Measurements from ENCODE around the gene RBL1. TPM values are rescaled to one million over a fixed set of nuclear protein-coding genes. Genes with fewer than 3 reads are reported as not detected.
"Not testable (repeated sequence)": the region's sequence is repeated elsewhere in the genome, so short reads cannot be mapped to it uniquely, and the experiment has no call there.

RBL1 gene
- total and polyA plus RNA-seq, 2 of the 4 experiments (the other 2 are of a cell fraction) = 3.3 to 7.5 TPM

DNA sequence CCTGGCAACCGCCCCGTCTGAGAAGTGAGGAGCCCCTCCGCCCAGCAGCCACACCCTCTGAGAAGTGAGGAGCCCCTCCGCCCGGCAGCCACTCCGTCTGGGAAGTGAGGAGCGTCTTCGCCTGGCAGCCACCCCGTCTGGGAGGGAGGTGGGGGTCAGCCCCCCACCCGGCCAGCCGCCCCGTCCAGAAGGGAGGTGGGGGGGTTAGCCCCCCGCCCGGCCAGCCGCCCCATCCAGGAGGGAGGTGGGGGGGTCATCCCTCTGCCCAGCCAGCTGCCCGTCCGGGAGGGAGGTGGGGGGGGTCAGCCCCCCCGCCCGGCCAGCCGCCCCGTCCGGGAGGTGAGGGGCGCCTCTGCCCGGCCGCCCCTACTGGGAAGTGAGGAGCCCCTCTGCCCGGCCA, 95.6 kb downstream of the RBL1 start:
- H2AFZ ChIP-seq (replicated peaks; ENCODE audit: low read length, poor library complexity); intact Hi-C loops (cut with micrococcal nuclease); H3K27ac ChIP-seq (ENCODE audit: insufficient read depth, low read length); H3K4me1 ChIP-seq (ENCODE audit: control insufficient read depth, insufficient read depth, low read length); H2AK9ac ChIP-seq (replicated peaks; ENCODE audit: low read depth, low read length, poor library complexity); BruUV-seq (replicated peaks); H3K9me3 ChIP-seq (ENCODE audit: control insufficient read depth, insufficient read depth, low read length); H3K36me3 ChIP-seq (ENCODE audit: control insufficient read depth, insufficient read depth, low read length); in situ Hi-C loops (cut with MboI; ENCODE audit: low sequenced_read_pairs); dilution Hi-C loops (cut with HindIII; ENCODE audit: low sequenced_read_pairs, unreplicated experiment); H3K9me1 ChIP-seq (ENCODE audit: insufficient read depth, low read length); H3K56ac ChIP-seq (ENCODE audit: extremely low read depth, insufficient read depth, low read length); H2BK5ac ChIP-seq (ENCODE audit: low read depth, low read length, poor library complexity, severe bottlenecking); H4K8ac ChIP-seq (ENCODE audit: low read depth in 2 of 2, low read length in 2 of 2); H3K23ac ChIP-seq (ENCODE audit: low read depth, low read length); H3K9ac ChIP-seq (ENCODE audit: low read depth, low read length); H3K27me3 ChIP-seq (ENCODE audit: control insufficient read depth, insufficient read depth, low read length); H4K91ac ChIP-seq (ENCODE audit: insufficient read depth, low read depth, low read length); H3K4me3 ChIP-seq (ENCODE audit: insufficient read depth, low read depth, low read length); H2AK5ac ChIP-seq (ENCODE audit: low read depth, low read length); H3K18ac ChIP-seq (ENCODE audit: low read depth, low read length); H3K14ac ChIP-seq (replicated peaks; ENCODE audit: low read depth, low read length); H4K20me1 ChIP-seq (ENCODE audit: insufficient read depth, low read length); ATAC-seq (ENCODE audit: low read depth); DNase-seq; H4K5ac ChIP-seq (ENCODE audit: low read depth, low read length); H3K4ac ChIP-seq (ENCODE audit: low read depth, low read length); H2BK20ac ChIP-seq (ENCODE audit: low read depth, low read length); POLR2A ChIA-PET (ENCODE audit: unreplicated experiment); H3K79me1 ChIP-seq (ENCODE audit: low read depth in 1 of 2, low read length in 2 of 2); H3K4me2 ChIP-seq (ENCODE audit: low read depth, low read length); H2BK15ac ChIP-seq (ENCODE audit: low read depth, low read length); H2BK120ac ChIP-seq (ENCODE audit: low read depth, low read length); CTCF ChIA-PET: not testable (repeated sequence)
- WGBS, 2 experiments (ENCODE audit: extremely low coverage in 2 of 2, insufficient read length in 1 of 2) = no CpG with 5 or more reads among the region's 26 CpGs

Data from IMR-90 (cell line).